GM18505 (cell line): ENCODE results near the gene WWC2.

Experiments
- ATAC-seq: cut with Tn5 transposase; IDR thresholded peaks from one replicate; pipeline ENCODE4 v1.9.1; 2021; ENCODE audit not compliant: unreplicated experiment
- POLR2A ChIP-seq: IDR thresholded peaks from 4 replicates; pipeline ENCODE4 v1.6.1; 2011; ENCODE audit warnings: borderline replicate concordance; ENCODE audit not compliant: insufficient read depth, insufficient read length; ENCODE audit errors: extremely low read depth

The WWC2 gene

DNA sequence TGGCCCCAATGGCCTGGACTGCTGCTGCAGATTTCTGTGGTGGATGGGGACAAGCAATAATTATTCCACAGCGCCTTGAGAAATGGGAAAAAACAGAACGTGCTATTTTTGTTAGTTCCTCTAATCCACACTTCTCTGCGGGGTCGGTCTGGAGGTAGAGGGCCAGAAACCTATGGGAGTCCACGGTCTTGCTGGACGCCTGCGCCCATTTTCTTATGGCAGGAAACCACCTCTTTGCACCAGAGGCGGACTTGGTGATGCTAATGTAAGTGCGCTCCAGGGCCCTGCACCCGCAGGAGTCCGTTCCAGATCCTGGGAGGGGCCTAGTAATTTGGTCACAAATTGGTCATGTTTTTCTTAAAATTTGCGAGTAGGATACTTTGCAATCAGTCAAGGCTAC is 249.1 kb downstream of the WWC2 start:
- TF ChIP-seq POLR2A: no peak
- ATAC-seq: no peak

DNA sequence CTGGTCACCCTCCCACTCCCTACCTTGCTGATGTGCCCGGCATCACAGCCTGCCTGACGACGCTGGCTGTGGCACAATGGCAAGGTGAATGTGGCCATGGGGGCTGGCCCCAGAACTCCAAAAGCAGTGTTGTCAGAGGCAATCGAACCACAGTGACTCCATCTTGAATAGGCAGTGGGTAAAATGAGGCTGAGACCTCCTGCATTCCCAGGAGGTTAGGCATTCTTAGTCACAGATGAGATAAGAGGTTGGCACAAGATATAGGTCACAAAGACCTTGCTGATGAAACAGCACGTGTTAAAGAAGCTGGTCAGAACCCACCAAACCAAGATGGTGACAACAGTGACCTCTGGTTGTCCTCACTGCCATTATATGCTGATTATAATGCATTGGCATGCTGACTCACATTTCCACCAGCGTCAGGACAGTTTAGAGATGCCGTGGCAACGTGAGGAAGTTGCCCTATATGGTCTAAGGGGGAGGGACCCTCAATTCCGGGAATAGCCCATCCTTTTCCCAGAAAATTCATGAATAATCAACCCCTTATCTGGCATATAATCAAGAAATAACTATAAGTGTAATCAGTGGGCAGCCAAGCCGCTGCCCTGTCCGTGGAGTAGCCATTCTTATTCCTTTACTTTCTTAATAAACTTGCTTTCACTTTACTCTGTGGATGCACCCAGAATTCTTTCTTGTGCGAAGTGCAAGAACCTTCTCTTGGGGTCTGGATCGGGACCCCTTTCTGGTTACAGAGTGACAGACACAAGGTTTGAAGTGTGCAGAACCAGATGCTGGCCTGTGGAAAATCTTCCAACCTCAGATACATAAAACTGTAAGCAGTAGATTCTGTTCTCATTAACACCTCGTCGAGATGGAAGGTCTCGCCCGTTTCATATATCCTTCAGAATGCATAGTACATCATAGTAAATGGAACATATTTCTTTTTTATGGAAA is 249.9 kb downstream of the WWC2 start:
- ATAC-seq: no peak
- TF ChIP-seq POLR2A: no peak

DNA sequence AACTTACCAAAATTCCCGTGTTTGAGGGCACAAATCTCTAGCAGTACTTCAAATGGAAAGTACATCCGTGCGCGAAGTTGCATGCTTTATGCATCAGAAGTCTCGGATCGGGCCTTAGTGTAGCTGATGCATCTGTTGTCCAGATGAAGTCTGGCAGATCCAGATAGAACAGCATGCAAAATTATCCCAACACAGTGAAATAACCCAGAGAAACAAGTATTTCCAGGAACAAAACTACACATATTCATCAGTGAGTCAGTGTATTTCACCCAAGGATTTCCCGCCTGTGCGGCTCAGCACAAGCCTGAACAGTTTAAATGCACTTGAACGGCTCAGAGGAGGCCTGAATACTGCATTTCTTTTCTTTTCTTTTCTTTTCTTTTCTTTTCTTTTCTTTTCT is 250.6 kb downstream of the WWC2 start:
- no peak for TF ChIP-seq POLR2A
- ATAC-seq: no peak

DNA sequence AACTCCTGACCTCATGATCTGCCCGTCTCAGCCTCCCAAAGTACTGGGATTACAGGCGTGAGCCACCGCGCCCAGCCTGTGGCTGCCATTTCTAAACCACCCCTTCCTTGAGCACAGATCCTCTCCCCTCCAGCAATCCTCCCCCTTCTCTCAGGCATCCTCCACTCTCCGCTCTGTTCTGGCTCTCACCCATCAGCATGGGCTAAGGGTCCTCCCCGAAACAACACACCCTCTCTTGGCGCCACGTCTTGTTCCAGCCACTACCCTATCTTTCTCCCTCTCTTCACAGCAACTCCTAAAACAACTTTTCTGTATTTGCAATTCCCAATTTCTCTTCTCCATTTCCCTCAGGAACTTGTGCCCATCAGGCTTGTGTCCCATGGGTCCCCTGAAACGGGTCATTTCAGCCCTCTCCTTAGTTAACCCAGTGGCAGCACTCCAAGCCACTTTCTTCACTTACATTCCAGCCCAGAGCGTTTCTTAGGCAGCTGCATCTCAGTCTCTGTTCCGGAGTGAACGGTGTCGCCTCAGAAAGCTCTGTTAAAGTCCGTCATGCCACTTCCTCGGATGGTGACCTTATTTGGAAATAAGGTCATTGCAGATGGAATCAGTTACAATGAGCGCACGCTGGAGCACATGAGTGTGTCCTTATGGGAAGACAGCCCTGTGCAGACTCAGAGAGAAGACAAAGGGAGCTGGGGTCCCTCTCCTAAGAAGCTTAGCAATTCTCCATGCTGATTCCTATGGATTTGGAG is 251.4 kb downstream of the WWC2 start:
- no peak for TF ChIP-seq POLR2A
- ATAC-seq: no peak

DNA sequence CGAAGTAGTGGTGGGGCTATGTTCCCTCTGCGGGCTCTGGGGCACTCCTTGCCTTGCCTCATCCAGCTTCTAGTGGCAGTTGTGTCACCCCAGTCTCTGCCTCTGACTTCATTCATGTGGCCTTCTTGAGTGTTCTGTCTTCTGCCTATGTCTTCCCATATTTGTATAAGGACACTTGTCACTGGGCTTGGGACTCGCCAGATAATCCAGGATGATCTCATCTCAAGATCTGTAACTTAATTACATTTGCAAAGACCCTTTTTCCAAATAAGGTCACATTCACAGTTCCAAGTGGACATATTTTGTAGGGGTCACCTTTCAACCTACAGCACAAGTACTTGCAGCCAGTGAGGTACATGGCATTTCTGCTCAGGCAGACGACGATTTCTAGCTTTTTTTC is 253.5 kb downstream of the WWC2 start:
- no peak for ATAC-seq
- TF ChIP-seq POLR2A: no peak

DNA sequence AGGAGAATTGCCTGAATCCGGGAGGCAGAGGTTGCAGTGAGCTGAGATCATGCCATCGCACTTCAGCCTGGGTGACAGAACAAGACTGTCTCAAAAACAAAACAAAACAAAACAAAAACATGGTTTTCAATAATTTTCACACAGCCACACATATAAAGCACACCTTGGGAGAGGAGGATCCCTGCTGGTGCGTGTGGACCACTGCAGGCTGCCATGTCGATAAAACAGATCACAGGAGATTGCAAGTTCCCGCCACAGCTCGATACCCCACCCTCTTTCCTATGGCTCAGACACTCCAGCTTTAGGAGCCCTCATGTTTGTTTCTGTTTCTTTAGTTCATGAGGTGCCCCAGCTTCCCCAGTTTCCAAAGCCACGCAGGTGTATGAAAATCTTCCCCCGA is 254.5 kb downstream of the WWC2 start:
- ATAC-seq: no peak
- TF ChIP-seq POLR2A: no peak

DNA sequence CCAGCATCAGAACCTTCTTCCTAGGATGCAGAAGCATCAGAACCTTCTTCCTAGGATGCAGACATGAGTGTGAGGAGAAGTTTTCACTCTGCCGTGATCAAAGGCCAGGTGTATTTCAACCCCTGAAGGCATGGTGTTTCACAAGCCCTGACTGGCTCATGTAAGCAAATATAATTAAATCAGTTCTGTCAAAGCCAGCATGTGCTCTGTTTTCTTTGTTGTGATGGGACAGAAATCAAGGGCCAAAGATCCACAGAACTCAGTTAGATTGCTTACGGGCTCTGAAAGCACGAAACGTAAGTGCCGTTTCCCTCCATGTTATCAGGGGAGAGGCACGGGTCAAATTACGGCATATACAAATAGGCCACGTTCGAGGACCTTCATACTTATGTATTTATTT is 255.2 kb downstream of the WWC2 start:
- ATAC-seq: no peak
- no peak for TF ChIP-seq POLR2A

DNA sequence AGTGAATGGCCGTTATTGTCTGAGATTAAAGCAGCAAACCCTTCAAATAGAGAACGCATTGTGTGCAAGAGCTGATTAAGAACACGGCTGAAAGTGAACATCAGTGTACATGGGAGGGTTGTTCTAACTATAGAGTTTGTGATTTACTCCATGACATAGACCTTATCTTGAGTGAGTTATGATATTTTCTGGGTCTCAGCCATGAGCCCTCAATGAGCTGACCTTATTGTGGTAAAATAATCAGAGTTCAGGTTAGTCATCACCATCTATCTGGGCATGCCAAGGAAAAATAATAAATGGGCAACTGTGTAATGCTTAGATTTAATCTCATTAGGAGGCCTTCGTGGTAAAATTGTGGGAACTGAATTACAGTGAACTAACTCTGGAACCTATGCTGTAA is 256.3 kb downstream of the WWC2 start:
- ATAC-seq: no peak
- TF ChIP-seq POLR2A: no peak

DNA sequence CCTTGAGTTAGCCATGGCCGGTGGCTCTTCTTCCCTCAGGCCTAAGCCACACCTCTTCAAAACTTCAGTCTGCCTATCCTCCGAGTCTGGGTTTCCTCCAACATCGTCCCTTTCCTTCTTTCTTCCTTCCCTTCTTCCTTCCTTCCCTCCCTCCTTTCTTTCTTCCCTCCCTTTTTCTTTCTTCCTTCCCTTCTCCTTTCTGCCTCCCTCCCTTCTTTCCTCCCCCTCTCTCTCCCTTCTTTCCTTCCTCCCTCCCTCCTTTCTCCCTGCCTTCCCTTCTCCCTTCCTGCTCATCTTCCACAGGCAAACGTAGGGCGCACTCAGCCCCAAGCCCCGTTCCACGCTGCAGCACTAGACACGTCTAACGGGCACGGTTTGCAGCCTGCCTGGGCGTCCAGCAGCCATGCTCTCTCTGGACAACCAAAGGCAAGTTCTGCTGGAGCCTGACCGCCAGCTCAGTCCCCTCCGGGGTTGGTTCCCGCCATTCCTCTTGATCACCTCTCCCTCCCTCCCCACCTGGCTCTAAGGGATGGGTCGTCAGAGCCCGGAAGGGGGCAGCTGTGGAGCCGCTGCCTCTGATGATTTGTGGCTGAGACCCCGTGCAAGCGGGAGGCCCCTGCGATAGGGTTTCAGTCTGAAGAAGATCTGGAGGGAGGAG is 257.2 kb downstream of the WWC2 start:
- ATAC-seq: no peak
- TF ChIP-seq POLR2A: no peak

DNA sequence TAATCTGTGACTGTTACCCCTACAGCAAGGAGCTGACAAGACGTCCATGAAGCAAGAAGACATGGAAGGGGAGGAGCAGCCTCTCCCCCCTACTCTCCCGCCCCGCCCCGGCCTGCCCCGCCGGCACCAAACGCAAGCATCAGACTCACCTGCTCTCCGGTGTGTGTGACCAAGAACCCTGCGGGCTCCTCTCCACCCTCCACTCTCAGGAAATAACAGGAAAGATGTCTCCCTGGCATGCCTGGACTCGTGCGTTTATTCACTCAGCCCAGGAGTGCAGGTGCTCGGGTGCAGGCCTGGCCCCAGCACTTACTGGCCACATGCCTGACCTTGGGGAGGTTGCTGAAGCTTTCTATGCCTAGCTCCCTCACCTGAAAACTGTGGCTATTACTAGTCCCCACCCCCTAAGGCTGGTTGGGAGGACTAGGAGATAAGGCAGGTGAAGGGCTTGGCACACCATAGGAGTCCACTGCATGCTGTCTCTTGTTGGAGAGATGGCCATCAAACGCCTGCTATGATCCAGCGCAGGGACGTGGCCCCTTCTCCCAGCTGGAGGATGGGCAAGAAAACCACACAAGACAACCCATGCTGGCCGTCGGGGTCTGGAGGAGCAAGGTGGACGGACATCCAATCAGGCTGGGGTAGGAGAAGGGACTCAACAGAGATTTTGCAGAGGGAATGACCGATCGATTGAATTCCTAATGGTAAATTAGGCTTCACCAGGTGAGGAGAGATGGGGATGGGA is 258.0 kb downstream of the WWC2 start:
- no peak for TF ChIP-seq POLR2A
- no peak for ATAC-seq

DNA sequence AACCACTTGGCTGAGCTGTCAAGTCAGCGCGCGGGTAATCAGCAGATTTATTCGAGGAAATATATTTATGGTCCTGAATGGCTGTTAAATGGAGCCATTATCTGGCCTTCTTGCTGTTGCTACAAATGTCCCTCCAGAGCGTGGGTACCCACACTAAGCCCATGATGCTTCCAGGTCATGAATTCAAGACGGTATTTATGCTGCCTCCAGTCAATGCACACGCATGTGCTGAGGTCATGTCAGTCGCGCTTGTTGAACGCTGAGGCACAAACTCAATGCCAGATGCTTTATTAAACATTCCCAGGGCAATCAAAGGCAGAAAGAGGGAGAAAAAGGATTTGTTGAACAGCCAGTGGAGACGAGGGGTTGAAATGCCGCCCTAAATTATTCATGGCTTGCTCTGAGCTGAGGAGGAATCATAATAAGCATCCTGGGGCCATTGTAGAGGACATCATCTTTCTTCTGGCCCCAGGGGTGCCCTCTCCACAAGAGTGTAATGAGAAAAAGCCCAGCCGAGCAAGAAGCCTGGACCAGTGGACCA is 259.2 kb downstream of the WWC2 start:
- no peak for TF ChIP-seq POLR2A
- ATAC-seq: no peak

DNA sequence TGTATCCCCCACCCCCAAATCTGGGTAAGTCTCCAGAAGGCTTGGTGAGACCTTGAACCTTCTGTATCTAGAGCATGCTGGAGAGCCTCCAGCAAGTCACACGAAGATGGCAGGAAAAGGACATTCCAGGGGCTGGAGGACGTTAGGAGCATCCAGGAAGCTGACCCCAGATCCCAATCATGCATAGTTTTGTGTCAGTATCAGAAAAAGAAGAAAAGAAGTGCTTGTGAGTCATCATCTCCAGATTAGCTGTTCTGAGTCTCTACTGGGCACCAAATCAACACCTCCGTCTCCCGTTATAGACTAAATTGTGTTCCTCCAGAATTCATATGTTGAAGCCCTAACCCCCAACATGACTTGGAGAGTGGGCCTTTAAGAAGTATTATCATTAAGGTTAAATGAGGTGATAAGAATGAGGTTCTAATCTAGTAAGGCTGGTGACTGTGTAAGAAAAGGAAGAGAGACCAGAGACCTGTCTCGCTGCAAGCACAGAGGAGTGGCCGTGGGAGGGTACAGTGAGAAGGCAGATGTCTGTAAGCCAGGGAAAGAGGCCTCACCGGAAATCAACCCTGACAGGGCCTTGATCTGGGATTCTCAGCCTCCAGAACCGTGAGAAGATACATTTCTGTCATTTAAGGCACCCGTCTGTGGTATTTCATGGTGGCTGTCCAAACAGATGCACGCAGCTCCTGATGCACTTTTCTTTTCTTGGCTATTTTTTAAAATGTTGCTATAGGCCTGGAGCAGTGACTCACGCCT is 261.3 kb downstream of the WWC2 start:
- no peak for TF ChIP-seq POLR2A
- ATAC-seq: no peak

DNA sequence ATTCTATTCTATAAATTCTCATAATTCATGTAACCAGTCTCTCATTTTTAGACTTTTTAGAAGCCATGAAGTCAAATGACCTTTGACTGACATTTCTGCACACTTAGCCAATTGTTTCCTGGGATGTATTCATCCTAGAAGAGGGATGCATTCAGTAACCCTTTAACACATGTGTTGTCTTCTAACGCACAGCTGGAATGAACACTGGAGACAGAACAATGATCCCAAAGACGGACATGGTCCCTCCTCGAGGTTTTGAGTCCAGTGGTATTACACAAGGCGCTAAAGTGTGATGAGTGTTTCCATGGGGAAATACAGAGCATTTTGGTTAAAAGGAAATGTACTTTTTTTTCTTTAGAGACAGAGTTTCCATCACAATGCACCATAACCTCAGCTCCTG is 263.0 kb downstream of the WWC2 start:
- ATAC-seq: no peak
- no peak for TF ChIP-seq POLR2A
